Liver (tissue), 9 donors: ENCODE data around the gene TYRO3. TPM values are rescaled to one million over a fixed set of nuclear protein-coding genes. Genes with fewer than 3 reads are reported as not detected.
"Not testable (repeated sequence)": the region's sequence is repeated elsewhere in the genome, so short reads cannot be mapped to it uniquely, and the experiment has no call there.

Experiments used
- DNase-seq: peaks from one replicate; pipeline ENCODE4 v3.0.0-alpha.2; 2017; ENCODE audit warnings: low spot score
- H3K27ac ChIP-seq, 2 donors: one replicate each; pipeline ENCODE4 v1.7.0; 2013; ENCODE audit warnings: inconsistent platforms in 2 of 2, low read length in 2 of 2, control low read depth in 1 of 2, low read depth in 1 of 2, mild to moderate bottlenecking in 1 of 2
- H3K27me3 ChIP-seq, 4 donors: one replicate each; pipeline versions ENCODE4 v1.6.1 to v1.7.0; 2013; ENCODE audit warnings: low read length in 3 of 4, inconsistent platforms in 1 of 4, mild to moderate bottlenecking in 1 of 4, moderate library complexity in 1 of 4; ENCODE audit not compliant: control insufficient read depth in 4 of 4, insufficient read depth in 4 of 4
- H3K36me3 ChIP-seq, 4 donors: one replicate each; pipeline versions ENCODE4 v1.6.1 to v1.7.0; 2013; ENCODE audit warnings: low read length in 3 of 4, mild to moderate bottlenecking in 3 of 4, low read depth in 1 of 4, moderate library complexity in 1 of 4; ENCODE audit not compliant: control insufficient read depth in 4 of 4, insufficient read depth in 3 of 4
- H3K4me1 ChIP-seq, 4 donors: one replicate each; pipeline versions ENCODE4 v1.6.1 to v1.7.0; 2013; ENCODE audit warnings: low read length in 3 of 4, mild to moderate bottlenecking in 3 of 4, moderate library complexity in 1 of 4; ENCODE audit not compliant: control insufficient read depth in 4 of 4, insufficient read depth in 4 of 4
- H3K4me3 ChIP-seq, 3 donors: one replicate each; pipeline versions ENCODE4 v1.6.1 to v1.7.0; 2013; ENCODE audit warnings: low read length in 3 of 3, control low read depth in 1 of 3, low read depth in 1 of 3, mild to moderate bottlenecking in 1 of 3
- H3K9ac ChIP-seq, 2 donors: one replicate each; pipeline ENCODE4 v1.7.0; 2013; ENCODE audit warnings: low read length in 2 of 2, mild to moderate bottlenecking in 2 of 2, moderate library complexity in 2 of 2, control low read depth in 1 of 2, low read depth in 1 of 2
- H3K9me3 ChIP-seq, 4 donors: one replicate each; pipeline versions ENCODE4 v1.6.1 to v1.7.0; 2013; ENCODE audit warnings: low read length in 3 of 4; ENCODE audit not compliant: control insufficient read depth in 4 of 4
- FOXA1 ChIP-seq: IDR thresholded peaks from 2 replicates; pipeline ENCODE4 v1.6.1; 2016; ENCODE audit warnings: antibody characterized with exemption
- FOXA2 ChIP-seq: IDR thresholded peaks from 2 replicates; pipeline ENCODE4 v1.6.1; 2016; ENCODE audit warnings: antibody characterized with exemption
- GABPA ChIP-seq, 2 donors: IDR thresholded peaks in 1 of 2; conservative IDR thresholded peaks in 1 of 2; 2 replicates each; pipeline ENCODE4 v1.6.1; 2016; ENCODE audit warnings: antibody characterized with exemption in 2 of 2, mild to moderate bottlenecking in 1 of 2, moderate library complexity in 1 of 2
- MAX ChIP-seq: IDR thresholded peaks from 2 replicates; pipeline ENCODE4 v1.6.1; 2016; ENCODE audit warnings: antibody characterized with exemption
- NR2F2 ChIP-seq: IDR thresholded peaks from 2 replicates; pipeline ENCODE4 v1.6.1; 2016; ENCODE audit warnings: antibody characterized with exemption
- RXRA ChIP-seq, 2 donors: IDR thresholded peaks; 2 replicates each; pipeline ENCODE4 v1.6.1; 2017 to 2018; ENCODE audit warnings: antibody characterized with exemption in 2 of 2, mild to moderate bottlenecking in 1 of 2
- SP1 ChIP-seq: IDR thresholded peaks from 2 replicates; pipeline ENCODE4 v1.6.1; 2018; ENCODE audit warnings: antibody characterized with exemption, mild to moderate bottlenecking
- TAF1 ChIP-seq: conservative IDR thresholded peaks from 2 replicates; pipeline ENCODE4 v1.6.1; 2016; ENCODE audit warnings: antibody characterized with exemption, mild to moderate bottlenecking
- WGBS: extraction: QIAGEN DNeasy Blood & Tissue Kit; methylation state at CpG from one replicate; pipeline ENCODE4 v1.1.7; 2013; 5-methylcytosine and 5-hydroxymethylcytosine counted together
- polyA plus RNA-seq, 2 donors: library from polyadenylated mRNA; stranded (reverse) in 1 of 2; unstranded in 1 of 2; fragments of 200-250 nt in 1 of 2; fragments of >200 nt in 1 of 2; fragmentation: Nextera tagmentation in 1 of 2; extraction: Ambion mirVana in 1 of 2; gene quantifications; one replicate each; pipeline versions ENCODE4 v1.2.1 to v1.2.3, GENCODE V29; 2013 to 2015
- total RNA-seq, 2 donors: library from RNA; depleted of rRNA; stranded (reverse); fragments of >200 nt; gene quantifications; one replicate each; pipeline ENCODE4 v1.2.3, GENCODE V29; 2014
- TF ChIP-seq, protein P1 (sequence below): fragments of 150-350 bp; IDR thresholded peaks from 2 replicates; pipeline ENCODE4 v1.5.1; 2017; ENCODE audit warnings: improper control_type of control experiment, low read depth, low read length; ENCODE audit not compliant: missing input control
- TF ChIP-seq, protein P2 (sequence below): IDR thresholded peaks from 2 replicates; pipeline ENCODE4 v1.6.1; 2016; ENCODE audit warnings: antibody characterized with exemption
- TF ChIP-seq, protein P3 (sequence below): IDR thresholded peaks from 2 replicates; pipeline ENCODE4 v1.6.1; 2016; ENCODE audit warnings: antibody characterized with exemption
- donor health status: healthy.
- donor health status: healthy.
- donor health status: healthy.
- donor health status: healthy.
- donor health status: healthy.

TYRO3 gene
- total and polyA plus RNA-seq, 4 donors, result 1.1 to 2.3 (median 2.3) TPM

GRCh38 chr15:41567862-41568261, 8.8 kb downstream of the TYRO3 start:
- no peak overlapping the region for H3K9ac ChIP-seq
- H3K4me1 ChIP-seq, result peaks cover 0 to 4% (median 0%) of the 10 kb centered on the region in 4 donors
- no peaks in the 10 kb centered on the region for H3K36me3 ChIP-seq
- H3K4me3 ChIP-seq, result no peak overlapping the region
- TF ChIP-seq MAX (no peak), FOXA1 (no peak), RXRA (IDR thresholded peaks at IDR 0.05) (no peak)
- H3K27ac ChIP-seq, result no peak overlapping the region
- no peaks in the 10 kb centered on the region for H3K27me3 ChIP-seq
- no peak for DNase-seq
- 91% methylated on average over 4 of the region's 4 CpGs for WGBS
- no peaks in the 10 kb centered on the region for H3K9me3 ChIP-seq

GRCh38 chr15:41568350-41569017, 9.5 kb downstream of the TYRO3 start:
- no peaks in the 10 kb centered on the region for H3K27me3 ChIP-seq
- H3K9me3 ChIP-seq, result no peaks in the 10 kb centered on the region
- H3K4me1 ChIP-seq, result peaks cover 0 to 4% (median 0%) of the 10 kb centered on the region in 4 donors
- no peak overlapping the region for H3K27ac ChIP-seq
- H3K4me3 ChIP-seq, result no peak overlapping the region
- no peak overlapping the region for H3K9ac ChIP-seq
- no peaks in the 10 kb centered on the region for H3K36me3 ChIP-seq
- WGBS, result 83% methylated on average over 8 of the region's 8 CpGs
- TF ChIP-seq, protein P1, sequence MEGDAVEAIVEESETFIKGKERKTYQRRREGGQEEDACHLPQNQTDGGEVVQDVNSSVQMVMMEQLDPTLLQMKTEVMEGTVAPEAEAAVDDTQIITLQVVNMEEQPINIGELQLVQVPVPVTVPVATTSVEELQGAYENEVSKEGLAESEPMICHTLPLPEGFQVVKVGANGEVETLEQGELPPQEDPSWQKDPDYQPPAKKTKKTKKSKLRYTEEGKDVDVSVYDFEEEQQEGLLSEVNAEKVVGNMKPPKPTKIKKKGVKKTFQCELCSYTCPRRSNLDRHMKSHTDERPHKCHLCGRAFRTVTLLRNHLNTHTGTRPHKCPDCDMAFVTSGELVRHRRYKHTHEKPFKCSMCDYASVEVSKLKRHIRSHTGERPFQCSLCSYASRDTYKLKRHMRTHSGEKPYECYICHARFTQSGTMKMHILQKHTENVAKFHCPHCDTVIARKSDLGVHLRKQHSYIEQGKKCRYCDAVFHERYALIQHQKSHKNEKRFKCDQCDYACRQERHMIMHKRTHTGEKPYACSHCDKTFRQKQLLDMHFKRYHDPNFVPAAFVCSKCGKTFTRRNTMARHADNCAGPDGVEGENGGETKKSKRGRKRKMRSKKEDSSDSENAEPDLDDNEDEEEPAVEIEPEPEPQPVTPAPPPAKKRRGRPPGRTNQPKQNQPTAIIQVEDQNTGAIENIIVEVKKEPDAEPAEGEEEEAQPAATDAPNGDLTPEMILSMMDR, result no peak
- TF ChIP-seq RXRA (IDR thresholded peaks at IDR 0.05), result peak; percentile 6 to 11
- TF ChIP-seq SP1, result peak; percentile 66
- TF ChIP-seq, protein P2, sequence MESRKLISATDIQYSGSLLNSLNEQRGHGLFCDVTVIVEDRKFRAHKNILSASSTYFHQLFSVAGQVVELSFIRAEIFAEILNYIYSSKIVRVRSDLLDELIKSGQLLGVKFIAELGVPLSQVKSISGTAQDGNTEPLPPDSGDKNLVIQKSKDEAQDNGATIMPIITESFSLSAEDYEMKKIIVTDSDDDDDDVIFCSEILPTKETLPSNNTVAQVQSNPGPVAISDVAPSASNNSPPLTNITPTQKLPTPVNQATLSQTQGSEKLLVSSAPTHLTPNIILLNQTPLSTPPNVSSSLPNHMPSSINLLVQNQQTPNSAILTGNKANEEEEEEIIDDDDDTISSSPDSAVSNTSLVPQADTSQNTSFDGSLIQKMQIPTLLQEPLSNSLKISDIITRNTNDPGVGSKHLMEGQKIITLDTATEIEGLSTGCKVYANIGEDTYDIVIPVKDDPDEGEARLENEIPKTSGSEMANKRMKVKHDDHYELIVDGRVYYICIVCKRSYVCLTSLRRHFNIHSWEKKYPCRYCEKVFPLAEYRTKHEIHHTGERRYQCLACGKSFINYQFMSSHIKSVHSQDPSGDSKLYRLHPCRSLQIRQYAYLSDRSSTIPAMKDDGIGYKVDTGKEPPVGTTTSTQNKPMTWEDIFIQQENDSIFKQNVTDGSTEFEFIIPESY, result no peak
- peak; percentile 43 for TF ChIP-seq NR2F2
- TF ChIP-seq TAF1, result no peak
- TF ChIP-seq, protein P3, sequence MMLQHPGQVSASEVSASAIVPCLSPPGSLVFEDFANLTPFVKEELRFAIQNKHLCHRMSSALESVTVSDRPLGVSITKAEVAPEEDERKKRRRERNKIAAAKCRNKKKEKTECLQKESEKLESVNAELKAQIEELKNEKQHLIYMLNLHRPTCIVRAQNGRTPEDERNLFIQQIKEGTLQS, result no peak
- no peak for TF ChIP-seq FOXA2
- TF ChIP-seq GABPA (IDR thresholded peaks at IDR 0.05 in 1 of 2, conservative IDR thresholded peaks at IDR 0.05 in 1 of 2), result no peak
- no peak for DNase-seq

DNA sequence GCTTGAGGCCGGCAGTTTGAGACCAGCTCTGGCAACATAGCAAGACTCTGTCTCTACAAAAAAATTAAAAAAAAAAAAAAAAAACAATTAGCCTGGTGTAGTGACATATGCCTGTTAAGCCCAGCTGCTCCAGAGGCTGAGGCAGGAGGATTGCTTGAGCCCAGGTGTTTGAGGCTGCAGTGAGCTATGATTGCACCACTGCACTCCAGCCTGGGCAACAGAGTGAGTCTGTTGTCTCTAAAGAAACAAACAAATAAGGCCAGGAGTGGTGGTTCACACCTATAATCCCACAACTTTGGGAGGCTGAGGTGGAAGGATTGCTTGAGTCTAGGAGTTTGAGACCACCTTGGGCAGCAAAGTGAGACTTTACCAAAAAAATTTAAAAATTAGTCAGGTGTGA, 10.2 kb downstream of the TYRO3 start:
- not testable (repeated sequence) for H3K4me3 ChIP-seq, H3K4me1 ChIP-seq, H3K36me3 ChIP-seq, DNase-seq, H3K9ac ChIP-seq, H3K27me3 ChIP-seq, H3K9me3 ChIP-seq, H3K27ac ChIP-seq
- 90% methylated on average over 1 of the region's 1 CpG for WGBS
